WTC11 (cell line): Measurements from ENCODE around the gene DPH5. TPM values are rescaled to one million over a fixed set of nuclear protein-coding genes. Genes with fewer than 3 reads are reported as not detected.

Experiments used
- ATAC-seq: fragments of 200-7000 bp; cut with Tn5 transposase; 2 replicates; pipeline ENCODE4 v1.10.0; 2021; ENCODE audit warnings: mild to moderate bottlenecking, moderate library complexity
- CTCF ChIA-PET: fragments of 300-600 bp; sonication (Branson Sonifier 250); formaldehyde crosslinking; loops from one replicate; lab custom pipeline; 2021; ENCODE audit warnings: antibody characterized with exemption; lab: Charles Lee
- POLR2A ChIA-PET: fragments of 350-600 bp; sonication (Branson Sonifier 250); formaldehyde crosslinking; loops from one replicate; lab custom pipeline; 2021; ENCODE audit warnings: antibody characterized with exemption; lab: Charles Lee
- DNase-seq: peaks from one replicate; pipeline ENCODE4 v3.0.0; 2021; ENCODE audit warnings: low spot score
- H3K27ac Mint-ChIP-seq: 2 replicates; pipeline ENCODE4 v1.8.0; 2021; ENCODE audit warnings: mixed read lengths
- H3K27me3 Mint-ChIP-seq: 2 replicates; pipeline ENCODE4 v1.8.0; 2021; ENCODE audit warnings: low read depth, mild to moderate bottlenecking, moderate library complexity, mixed read lengths
- H3K36me3 Mint-ChIP-seq: 2 replicates; pipeline ENCODE4 v1.8.0; 2021; ENCODE audit warnings: mixed read lengths
- H3K4me1 Mint-ChIP-seq: 2 replicates; pipeline ENCODE4 v1.8.0; 2022; ENCODE audit warnings: mixed read lengths
- H3K4me3 Mint-ChIP-seq: 2 replicates; pipeline ENCODE4 v1.8.0; 2021; ENCODE audit warnings: mild to moderate bottlenecking, moderate library complexity, mixed read lengths
- H3K9me3 Mint-ChIP-seq: 2 replicates; pipeline ENCODE4 v1.8.0; 2021; ENCODE audit warnings: mixed read lengths
- AR ChIP-seq: fragments of 250-450 bp; sonication (Bioruptor Pico); IDR thresholded peaks from 2 replicates; pipeline ENCODE4 v1.9.0; 2021; ENCODE audit warnings: mild to moderate bottlenecking
- ATF1 ChIP-seq: sonication (generic); formaldehyde crosslinking; IDR thresholded peaks from 2 replicates; pipeline ENCODE4 v1.8.1; 2023; ENCODE audit warnings: mild to moderate bottlenecking, moderate library complexity, missing genetic modification reagents
- ATF2 ChIP-seq: sonication (generic); formaldehyde crosslinking; IDR thresholded peaks from 2 replicates; pipeline ENCODE4 v1.8.1; 2022; ENCODE audit warnings: low read depth, missing genetic modification reagents, borderline replicate concordance
- ETV6 ChIP-seq: sonication (generic); formaldehyde crosslinking; IDR thresholded peaks from 2 replicates; pipeline ENCODE4 v1.8.1; 2022; ENCODE audit warnings: mild to moderate bottlenecking, missing genetic modification reagents
- FOXP4 ChIP-seq: sonication (generic); formaldehyde crosslinking; IDR thresholded peaks from 2 replicates; pipeline ENCODE4 v1.8.0; 2022; ENCODE audit warnings: mild to moderate bottlenecking, missing genetic modification reagents
- GRHL2 ChIP-seq: fragments of 250-450 bp; sonication (Bioruptor Pico); IDR thresholded peaks from 2 replicates; pipeline ENCODE4 v1.8.0; 2022; ENCODE audit warnings: mild to moderate bottlenecking, moderate library complexity; ENCODE audit not compliant: insufficient replicate concordance, severe bottlenecking
- MLX ChIP-seq: sonication (generic); formaldehyde crosslinking; IDR thresholded peaks from 2 replicates; pipeline ENCODE4 v1.8.1; 2023; ENCODE audit warnings: mild to moderate bottlenecking, missing genetic modification reagents, moderate library complexity
- NFATC4 ChIP-seq: fragments of 250-450 bp; sonication (Bioruptor Pico); IDR thresholded peaks from 2 replicates; pipeline ENCODE4 v1.9.0; 2021; ENCODE audit warnings: mild to moderate bottlenecking
- ZNF219 ChIP-seq: sonication (generic); formaldehyde crosslinking; IDR thresholded peaks from 2 replicates; pipeline ENCODE4 v1.8.0; 2023; ENCODE audit warnings: missing genetic modification reagents, mild to moderate bottlenecking, borderline replicate concordance
- ZNF512 ChIP-seq: sonication (generic); formaldehyde crosslinking; IDR thresholded peaks from 2 replicates; pipeline ENCODE4 v1.8.1; 2022; ENCODE audit warnings: missing genetic modification reagents, borderline replicate concordance
- ZNF532 ChIP-seq: fragments of 250-450 bp; sonication (Bioruptor Pico); IDR thresholded peaks from 2 replicates; pipeline ENCODE4 v1.9.0; 2021; ENCODE audit warnings: mild to moderate bottlenecking, borderline replicate concordance
- total RNA-seq: library from RNA; stranded (reverse); gene quantifications from 3 replicates; pipeline ENCODE4 v1.2.3, GENCODE V29; 2021
- TF ChIP-seq, protein P1 (sequence below): fragments of 250-450 bp; sonication (Bioruptor Pico); IDR thresholded peaks from 2 replicates; pipeline ENCODE4 v2.1.2; 2022; ENCODE audit warnings: mild to moderate bottlenecking, moderate library complexity
- TF ChIP-seq, protein P2 (sequence below): sonication (generic); formaldehyde crosslinking; IDR thresholded peaks from 2 replicates; pipeline ENCODE4 v1.8.0; 2023; ENCODE audit warnings: missing genetic modification reagents
- TF ChIP-seq, protein P3 (sequence below): fragments of 250-450 bp; sonication (Bioruptor Pico); conservative IDR thresholded peaks from 2 replicates; pipeline ENCODE4 v1.9.0; 2021; ENCODE audit warnings: mild to moderate bottlenecking

DPH5 gene
- total RNA-seq, 1 experiment from 2014 or later = 64.8 TPM

GRCh38 chr1:100943533-100943932, 82.1 kb downstream of the DPH5 start:
- ChIA-PET CTCF (no interaction called here), POLR2A (no interaction called here)

More at GRCh38 chr1:100943533-100943932, 82.1 kb downstream of the DPH5 start:
- Mint-ChIP-seq H3K27me3 (no peaks in the 10 kb centered on the region), H3K36me3 (peaks cover 60% of the 10 kb centered on the region), H3K9me3 (peaks cover 26% of the 10 kb centered on the region), H3K4me1 (peaks cover 7% of the 10 kb centered on the region)
- no peak for ATAC-seq
- DNase-seq = no peak
- TF ChIP-seq, protein P1, sequence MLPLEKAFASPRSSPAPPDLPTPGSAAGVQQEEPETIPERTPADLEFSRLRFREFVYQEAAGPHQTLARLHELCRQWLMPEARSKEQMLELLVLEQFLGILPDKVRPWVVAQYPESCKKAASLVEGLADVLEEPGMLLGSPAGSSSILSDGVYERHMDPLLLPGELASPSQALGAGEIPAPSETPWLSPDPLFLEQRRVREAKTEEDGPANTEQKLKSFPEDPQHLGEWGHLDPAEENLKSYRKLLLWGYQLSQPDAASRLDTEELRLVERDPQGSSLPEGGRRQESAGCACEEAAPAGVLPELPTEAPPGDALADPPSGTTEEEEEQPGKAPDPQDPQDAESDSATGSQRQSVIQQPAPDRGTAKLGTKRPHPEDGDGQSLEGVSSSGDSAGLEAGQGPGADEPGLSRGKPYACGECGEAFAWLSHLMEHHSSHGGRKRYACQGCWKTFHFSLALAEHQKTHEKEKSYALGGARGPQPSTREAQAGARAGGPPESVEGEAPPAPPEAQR (CRISPR knock-in tag) = no peak
- TF ChIP-seq FOXP4 (CRISPR knock-in tag) (no peak), ZNF219 (no peak), ETV6 (no peak), NFATC4 (CRISPR knock-in tag) (no peak), ATF2 (CRISPR knock-in tag) (no peak), ATF1 (CRISPR knock-in tag) (no peak), MLX (CRISPR knock-in tag) (no peak), ZNF532 (CRISPR knock-in tag) (no peak), ZNF512 (CRISPR knock-in tag) (no peak), GRHL2 (CRISPR knock-in tag) (no peak), AR (CRISPR knock-in tag) (no peak)
- TF ChIP-seq, protein P2, sequence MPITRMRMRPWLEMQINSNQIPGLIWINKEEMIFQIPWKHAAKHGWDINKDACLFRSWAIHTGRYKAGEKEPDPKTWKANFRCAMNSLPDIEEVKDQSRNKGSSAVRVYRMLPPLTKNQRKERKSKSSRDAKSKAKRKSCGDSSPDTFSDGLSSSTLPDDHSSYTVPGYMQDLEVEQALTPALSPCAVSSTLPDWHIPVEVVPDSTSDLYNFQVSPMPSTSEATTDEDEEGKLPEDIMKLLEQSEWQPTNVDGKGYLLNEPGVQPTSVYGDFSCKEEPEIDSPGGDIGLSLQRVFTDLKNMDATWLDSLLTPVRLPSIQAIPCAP (CRISPR knock-in tag) = no peak
- TF ChIP-seq, protein P3, sequence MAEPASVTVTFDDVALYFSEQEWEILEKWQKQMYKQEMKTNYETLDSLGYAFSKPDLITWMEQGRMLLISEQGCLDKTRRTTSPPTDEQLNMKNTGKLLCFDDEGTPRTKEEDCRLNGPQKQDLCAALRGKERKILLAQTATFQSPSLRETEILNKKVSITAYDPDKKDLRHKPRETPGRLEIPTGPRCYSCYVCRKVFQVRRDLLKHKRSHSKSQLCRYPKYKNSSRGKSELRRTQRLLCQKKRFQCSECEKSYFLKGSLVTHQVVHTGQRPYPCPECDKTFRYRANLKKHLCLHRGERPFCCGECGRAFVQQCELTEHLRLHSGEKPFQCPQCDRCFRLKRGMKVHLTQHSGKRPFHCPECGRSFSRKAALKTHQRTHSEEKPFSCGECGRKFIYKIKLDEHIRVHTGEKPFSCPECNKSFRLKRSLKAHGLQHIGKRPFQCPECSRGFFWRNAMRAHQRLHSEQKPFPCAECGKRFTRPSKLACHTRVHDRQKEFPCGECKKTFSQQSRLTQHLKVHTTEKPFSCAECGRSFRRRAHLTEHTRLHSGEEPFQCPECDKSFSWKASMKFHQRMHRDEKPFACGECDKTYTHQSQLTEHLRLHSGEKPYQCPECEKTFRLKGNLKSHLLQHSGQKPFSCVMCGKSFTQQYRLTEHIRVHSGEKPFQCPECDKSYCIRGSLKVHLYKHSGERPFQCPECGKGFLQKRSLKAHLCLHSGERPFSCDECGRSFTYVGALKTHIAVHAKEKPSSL = no peak
- TF ChIP-seq, all 79 proteins: peak for 0
- Mint-ChIP-seq H3K27ac (no peak overlapping the region), H3K4me3 (no peak overlapping the region)
